ENCODE results near the gene NCF2.
A peak's percentile ranks its signal among the peaks of the same experiment; 100 is the strongest.

NCF2 gene

DNA sequence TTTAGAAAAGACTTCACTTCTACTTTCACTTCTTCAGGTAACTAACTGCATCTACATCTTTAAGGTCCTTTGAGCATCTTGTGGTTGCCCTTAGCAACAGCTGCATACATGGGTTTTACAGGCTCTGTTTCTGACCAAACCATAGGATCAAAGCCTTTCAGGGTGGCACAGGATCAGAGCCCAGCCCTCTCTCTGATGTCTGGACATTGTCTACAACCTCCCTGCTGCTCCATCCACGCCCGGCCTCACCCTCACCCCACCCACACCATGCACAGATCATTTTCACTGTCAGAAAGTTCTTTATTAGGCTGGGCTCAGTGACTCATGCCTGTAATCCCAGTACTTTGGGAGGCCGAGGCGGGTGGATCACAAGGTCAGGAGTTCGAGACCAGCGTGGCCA is 5.2 kb downstream of the NCF2 start:
- ChIA-PET POLR2A (no interaction called here), CTCF (no interaction called here)
- DNase-seq (ENCODE audit: low read depth, low spot score): no peak
- TF ChIP-seq, protein P1, sequence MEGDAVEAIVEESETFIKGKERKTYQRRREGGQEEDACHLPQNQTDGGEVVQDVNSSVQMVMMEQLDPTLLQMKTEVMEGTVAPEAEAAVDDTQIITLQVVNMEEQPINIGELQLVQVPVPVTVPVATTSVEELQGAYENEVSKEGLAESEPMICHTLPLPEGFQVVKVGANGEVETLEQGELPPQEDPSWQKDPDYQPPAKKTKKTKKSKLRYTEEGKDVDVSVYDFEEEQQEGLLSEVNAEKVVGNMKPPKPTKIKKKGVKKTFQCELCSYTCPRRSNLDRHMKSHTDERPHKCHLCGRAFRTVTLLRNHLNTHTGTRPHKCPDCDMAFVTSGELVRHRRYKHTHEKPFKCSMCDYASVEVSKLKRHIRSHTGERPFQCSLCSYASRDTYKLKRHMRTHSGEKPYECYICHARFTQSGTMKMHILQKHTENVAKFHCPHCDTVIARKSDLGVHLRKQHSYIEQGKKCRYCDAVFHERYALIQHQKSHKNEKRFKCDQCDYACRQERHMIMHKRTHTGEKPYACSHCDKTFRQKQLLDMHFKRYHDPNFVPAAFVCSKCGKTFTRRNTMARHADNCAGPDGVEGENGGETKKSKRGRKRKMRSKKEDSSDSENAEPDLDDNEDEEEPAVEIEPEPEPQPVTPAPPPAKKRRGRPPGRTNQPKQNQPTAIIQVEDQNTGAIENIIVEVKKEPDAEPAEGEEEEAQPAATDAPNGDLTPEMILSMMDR (IDR thresholded peaks at IDR 0.05; ENCODE audit: insufficient read depth, low read length, missing control alignments): no peak
- H3K4me3 ChIP-seq (ENCODE audit: low read depth, low read length): no peak overlapping the region

DNA sequence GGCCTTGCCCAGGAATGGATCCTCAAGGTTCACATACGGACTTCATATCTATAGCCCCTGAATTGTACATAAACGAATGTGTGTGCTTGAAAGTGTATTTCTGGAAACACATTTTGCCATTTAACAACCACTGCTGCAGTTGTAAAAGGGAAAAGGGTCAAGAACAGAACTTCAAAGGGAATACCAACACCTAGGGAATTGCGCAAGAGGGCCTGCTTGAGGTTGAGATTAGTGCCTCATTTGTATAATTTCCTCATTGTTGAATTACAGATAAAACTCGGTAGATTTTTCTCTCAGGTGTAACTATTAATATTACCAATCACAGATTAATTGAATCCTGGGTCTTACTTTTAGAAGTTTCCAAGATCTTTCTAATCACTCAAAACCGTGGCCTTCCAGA is 6.1 kb downstream of the NCF2 start:
- no peak overlapping the region for H3K4me3 ChIP-seq (ENCODE audit: low read depth, low read length)
- no peak for DNase-seq (ENCODE audit: low read depth, low spot score)
- POLR2A ChIA-PET: no interaction called here
- TF ChIP-seq, protein P1 (IDR thresholded peaks at IDR 0.05; ENCODE audit: insufficient read depth, low read length, missing control alignments): no peak
- CTCF ChIA-PET: no interaction called here

DNA sequence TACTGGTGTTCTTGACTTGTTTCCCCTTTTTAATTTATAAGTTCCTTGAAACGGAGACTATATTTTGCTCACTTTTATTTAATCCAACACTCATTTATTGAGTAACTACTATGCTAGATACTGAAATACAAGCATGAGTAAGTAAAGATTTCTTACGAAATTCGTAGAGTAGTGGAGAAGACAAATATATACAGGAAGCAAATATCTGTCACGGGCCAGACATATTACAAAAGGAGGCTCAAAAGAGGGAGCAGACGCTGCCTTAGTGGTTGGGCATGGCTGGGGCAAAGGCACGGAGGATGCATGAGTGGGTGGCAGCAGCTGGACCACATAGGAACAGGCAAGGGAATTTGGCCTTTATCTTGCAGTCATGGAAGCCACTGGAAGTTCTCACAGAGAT is 6.8 kb downstream of the NCF2 start:
- no peak for DNase-seq (ENCODE audit: low read depth, low spot score)
- TF ChIP-seq, protein P1 (IDR thresholded peaks at IDR 0.05; ENCODE audit: insufficient read depth, low read length, missing control alignments): no peak
- CTCF ChIA-PET: no interaction called here

DNA sequence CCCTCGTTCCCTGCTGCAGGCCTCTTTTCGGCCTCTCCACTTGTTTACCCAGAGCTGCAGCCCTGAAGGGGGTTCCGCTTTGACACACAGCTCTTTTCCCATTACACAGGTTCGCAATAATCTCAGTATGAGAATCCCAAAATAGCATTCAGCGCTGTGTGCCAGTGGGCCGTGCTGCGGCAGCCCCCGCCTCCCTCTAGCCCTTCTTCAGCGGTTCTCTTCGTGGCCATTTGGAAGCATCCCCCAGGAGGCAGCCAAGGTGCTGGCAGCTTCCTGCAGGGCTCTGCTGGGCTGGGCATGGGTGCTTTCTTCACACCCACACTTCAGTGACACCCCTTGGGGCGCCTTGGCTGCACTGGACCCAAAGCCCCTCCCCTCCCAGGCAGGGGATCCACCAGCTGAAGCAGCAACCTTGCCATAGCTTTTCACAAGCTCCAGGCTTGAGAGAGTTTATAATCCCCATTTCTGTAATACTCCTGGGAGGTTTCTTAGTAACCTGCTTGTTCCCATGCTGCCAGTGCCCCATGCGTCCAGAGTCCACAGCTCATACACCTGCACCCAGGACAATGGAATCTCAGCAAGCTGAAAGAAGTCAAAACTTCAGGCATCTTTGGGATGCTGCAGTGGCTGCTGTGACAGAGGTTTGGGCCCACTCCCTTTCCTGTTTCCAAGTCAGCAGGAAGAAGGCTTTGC is 8.1 kb downstream of the NCF2 start:
- ChIA-PET POLR2A (no interaction called here), CTCF (interaction anchor here (1.1 to 1.3 kb wide), 4 partner anchors 12 to 42 kb away, joined by 3 to 4 read pairs (median 4); no protein-coding TSS in a partner anchor)
- TF ChIP-seq, protein P1 (IDR thresholded peaks at IDR 0.05; ENCODE audit: insufficient read depth, low read length, missing control alignments): no peak
- no peak for DNase-seq (ENCODE audit: low read depth, low spot score)
- H3K4me3 ChIP-seq (ENCODE audit: low read depth, low read length): no peak overlapping the region

More for the DNA sequence above, 6.8 kb downstream of the NCF2 start:
- no peak overlapping the region for H3K4me3 ChIP-seq (ENCODE audit: low read depth, low read length)
- POLR2A ChIA-PET: no interaction called here

DNA sequence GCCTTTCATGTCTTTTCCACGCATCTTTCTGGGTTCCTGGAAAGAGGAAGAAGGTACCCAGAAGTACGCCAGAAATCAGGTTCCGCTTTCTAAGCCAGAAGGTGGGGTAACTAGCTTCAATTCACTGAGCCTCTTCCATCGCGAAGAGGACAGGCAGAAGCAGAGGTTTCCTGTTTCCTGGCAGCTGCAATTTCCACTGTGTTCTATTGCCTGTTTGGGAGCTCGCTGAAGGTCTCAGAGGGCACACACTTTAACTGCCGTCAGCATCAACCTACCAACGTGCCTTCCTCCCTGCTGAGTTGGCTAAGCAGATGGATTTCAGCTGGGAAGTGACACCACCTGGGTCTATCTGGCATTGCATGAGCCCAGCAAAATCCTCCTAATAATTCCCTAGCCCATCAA is 10.0 kb downstream of the NCF2 start:
- TF ChIP-seq, protein P1 (IDR thresholded peaks at IDR 0.05; ENCODE audit: insufficient read depth, low read length, missing control alignments): peak; percentile 36
- ChIA-PET CTCF (interaction anchor here (0.6 to 3.4 kb wide), 8 partner anchors 10 to 75 kb away, joined by 3 to 18 read pairs (median 4); partner anchors contain the start of gene NCF2), POLR2A (interaction anchor here (1.3 kb wide), 1 partner anchor 8 kb away, joined by 3 read pairs; no protein-coding TSS in a partner anchor)
- no peak overlapping the region for H3K4me3 ChIP-seq (ENCODE audit: low read depth, low read length)
- DNase-seq (ENCODE audit: low read depth, low spot score): no peak

DNA sequence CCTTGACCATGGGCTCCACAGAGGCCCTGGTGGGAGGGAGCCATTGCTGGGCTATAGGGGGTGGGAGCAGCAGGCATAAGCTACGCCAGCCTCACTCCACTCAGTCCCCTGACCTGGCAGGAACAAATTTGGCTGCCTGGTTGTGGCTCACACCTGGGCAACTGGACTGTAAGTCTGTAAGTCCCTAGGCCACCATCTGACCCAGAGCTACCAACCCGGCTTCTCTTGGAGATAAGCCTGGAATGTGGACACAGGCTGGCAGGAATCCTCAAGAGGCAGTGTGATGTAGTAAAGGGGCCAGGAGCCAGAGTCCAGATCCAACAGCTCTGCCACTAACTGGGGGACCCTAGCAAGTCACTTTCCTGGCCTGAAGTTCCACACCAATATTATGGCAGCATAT is 11.4 kb downstream of the NCF2 start:
- POLR2A ChIA-PET: no interaction called here
- TF ChIP-seq, protein P1 (IDR thresholded peaks at IDR 0.05; ENCODE audit: insufficient read depth, low read length, missing control alignments): no peak
- no peak for DNase-seq (ENCODE audit: low read depth, low spot score)
- H3K4me3 ChIP-seq (ENCODE audit: low read depth, low read length): no peak overlapping the region
- CTCF ChIA-PET: interaction anchor here (1.0 to 3.4 kb wide), 6 partner anchors 9 to 297 kb away, joined by 3 to 18 read pairs (median 4); partner anchors contain the start of gene NCF2

All from AG04449 (cell line).